ENCODE results near the gene SCP2.
A peak's percentile ranks its signal among the peaks of the same experiment; 100 is the strongest.
"Not testable (repeated sequence)": the region's sequence is repeated elsewhere in the genome, so short reads cannot be mapped to it uniquely, and the experiment has no call there.

Gene SCP2

DNA sequence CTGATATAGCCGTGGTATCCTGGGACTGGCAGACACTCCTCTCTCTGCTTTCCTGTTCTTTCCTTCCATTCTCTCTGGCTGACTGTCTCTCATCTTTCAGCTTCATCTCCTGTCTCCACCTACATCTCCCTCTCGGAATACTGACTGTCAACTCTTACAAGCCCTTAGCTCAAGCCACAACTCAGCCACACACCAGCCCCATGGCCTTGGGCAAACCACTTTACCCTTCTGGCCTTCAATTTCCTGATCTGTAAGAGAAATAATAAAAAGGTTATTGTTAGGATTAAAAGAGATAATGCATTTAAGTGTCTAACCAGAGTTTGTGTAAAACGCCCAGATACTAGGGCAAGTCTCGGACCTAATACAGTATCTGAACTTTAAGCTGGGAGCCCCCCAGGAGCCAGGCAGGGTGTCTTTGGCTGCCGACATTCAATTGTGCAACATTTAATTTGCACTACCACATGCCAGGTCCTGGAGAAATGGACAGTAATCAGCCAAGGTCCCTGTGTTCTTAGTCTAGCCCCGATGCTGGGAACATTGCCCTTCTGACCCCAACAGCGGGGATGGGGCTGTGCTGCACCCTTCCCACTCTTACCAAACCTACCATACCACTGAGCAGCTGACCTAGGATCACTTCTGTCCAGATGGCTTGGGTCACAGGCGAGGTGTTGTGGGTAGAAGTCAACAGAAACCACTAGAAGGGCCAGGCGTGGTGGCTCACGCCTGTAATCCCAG lies 10.7 kb upstream of the SCP2 start:
- no peak for DNase-seq (ENCODE audit: low spot score)

- DNase-seq (ENCODE audit: low spot score) = no peak
These were observed 9.9 kb upstream of the SCP2 start for GRCh38 chr1:52917156-52917555.

- no peak for DNase-seq (ENCODE audit: low spot score)
These were observed 9.5 kb upstream of the SCP2 start for GRCh38 chr1:52917581-52917980.

- no peak for DNase-seq (ENCODE audit: low spot score)
These were observed 8.9 kb upstream of the SCP2 start for GRCh38 chr1:52918201-52918600.

DNA sequence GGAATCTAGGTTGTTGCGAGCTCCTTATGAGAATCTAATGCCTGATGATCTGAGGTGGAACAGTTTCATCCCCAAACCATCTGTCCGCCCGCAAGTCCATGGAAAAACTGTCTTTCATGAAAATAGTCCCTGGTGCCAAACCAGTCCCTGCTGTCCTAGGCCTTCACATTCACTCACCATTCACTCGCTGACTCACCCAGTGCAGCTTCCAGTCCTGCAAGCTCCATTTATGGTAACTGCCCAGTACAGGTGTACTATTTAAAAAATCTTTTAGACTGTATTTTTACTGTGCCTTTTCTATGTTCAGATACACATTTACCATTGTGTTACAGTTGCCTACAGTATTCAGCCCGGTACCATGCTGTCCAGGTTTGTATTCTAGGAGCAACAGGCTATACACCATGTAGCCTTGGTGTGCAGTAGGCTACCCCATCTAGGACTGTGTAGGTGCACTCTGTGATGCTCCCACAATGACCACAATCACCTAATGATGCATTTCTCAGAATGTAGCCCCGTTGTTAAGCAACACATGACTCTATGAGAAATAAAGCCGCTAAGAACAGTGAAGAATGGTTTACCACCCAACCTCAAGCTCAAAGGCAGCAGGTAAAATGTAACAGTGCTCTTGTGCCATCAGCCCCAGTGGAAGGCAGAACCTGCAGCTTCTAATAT lies 7.9 kb upstream of the SCP2 start:
- no peak for DNase-seq (ENCODE audit: low spot score)

- no peak for DNase-seq (ENCODE audit: low spot score)
These were observed 7.2 kb upstream of the SCP2 start for GRCh38 chr1:52919723-52920483.

- DNase-seq (ENCODE audit: low spot score) = no peak
These were observed 6.2 kb upstream of the SCP2 start for GRCh38 chr1:52920791-52921291.

GRCh38 chr1:52925571-52926005 lies 1.5 kb upstream of the SCP2 start:
- DNase-seq (ENCODE audit: low spot score) = no peak

DNA sequence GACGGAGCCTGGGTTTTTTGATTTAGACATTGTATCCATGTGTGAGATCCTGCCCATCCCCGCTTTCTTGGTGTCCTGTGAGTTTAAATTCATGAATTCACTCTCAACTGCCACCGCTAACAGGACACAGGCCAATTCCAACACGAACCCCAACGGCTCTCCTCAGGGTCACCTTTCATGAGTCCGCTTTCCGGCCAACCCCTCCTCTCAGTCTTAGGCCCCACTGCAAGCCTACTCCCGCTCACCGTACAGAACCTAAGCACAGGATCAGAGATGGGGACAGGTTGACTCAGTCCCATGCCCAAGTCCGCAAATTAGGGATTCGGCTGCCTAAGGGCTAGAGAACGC lies 238 bp upstream of the SCP2 start:
- DNase-seq (ENCODE audit: low spot score) = no peak

DNA sequence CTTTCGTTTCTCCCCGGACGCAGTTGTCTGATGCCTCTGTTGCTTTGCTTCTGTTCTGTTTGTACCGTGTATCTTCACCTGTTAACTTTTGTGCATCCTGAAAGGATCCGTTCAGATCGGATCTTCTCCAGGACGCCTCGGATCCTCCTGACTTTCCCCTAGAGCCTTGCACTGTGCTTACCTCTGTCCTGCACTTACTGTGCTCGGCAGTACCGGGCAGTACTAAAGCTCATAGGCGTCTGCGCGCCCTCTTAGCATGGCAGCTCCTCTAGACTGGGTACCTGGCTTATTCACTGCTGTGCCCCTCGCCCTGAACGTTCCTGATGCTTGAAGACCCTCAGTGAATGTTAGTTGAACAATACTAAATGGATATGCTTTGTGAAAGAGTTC lies 934 bp downstream of the SCP2 start:
- DNase-seq (ENCODE audit: low spot score) = no peak

GRCh38 chr1:52929019-52929418 lies 1.9 kb downstream of the SCP2 start:
- DNase-seq (ENCODE audit: low spot score) = no peak

- DNase-seq (ENCODE audit: low spot score) = no peak
These were observed 10.5 kb downstream of the SCP2 start for GRCh38 chr1:52937433-52938182.

DNA sequence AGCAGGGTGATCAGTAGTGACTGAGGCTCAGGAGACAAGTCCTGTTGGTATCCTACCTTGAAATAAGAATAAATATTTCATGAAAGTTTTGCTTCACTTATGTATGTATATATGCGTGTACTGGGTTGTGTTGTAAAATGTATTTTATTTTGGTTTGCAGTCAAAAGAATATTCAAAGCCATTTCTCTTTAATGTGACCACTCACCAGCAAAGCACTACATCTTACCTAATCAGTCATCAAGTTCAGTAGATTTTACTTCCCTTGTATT lies 11.0 kb downstream of the SCP2 start:
- DNase-seq (ENCODE audit: low spot score) = no peak

DNA sequence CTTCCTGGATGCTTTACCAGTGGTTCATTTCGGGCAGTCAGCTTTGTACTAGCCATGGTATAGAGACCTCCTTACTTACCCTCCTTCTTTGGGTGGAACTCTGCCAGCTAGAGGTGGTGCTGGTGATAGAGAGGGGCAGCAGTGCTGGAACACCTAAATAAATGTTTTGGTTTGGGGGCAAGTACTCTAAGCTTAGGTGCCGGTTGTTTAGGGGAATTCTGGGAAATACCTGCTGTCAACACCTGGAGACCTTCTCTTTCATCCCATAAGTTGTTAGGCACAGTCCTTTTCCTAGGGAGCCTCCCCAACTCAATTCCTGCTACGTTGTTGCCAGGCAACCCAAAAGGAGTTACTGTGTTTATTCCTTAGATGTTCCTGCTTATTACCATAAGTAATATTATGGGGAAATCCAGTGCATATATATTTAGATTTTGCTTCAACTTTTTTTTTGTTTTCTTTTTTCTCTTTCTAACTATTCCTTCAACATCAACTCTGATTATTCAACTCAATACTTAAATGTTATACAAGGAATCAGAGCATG lies 16.9 kb downstream of the SCP2 start:
- no peak for DNase-seq (ENCODE audit: low spot score)

DNA sequence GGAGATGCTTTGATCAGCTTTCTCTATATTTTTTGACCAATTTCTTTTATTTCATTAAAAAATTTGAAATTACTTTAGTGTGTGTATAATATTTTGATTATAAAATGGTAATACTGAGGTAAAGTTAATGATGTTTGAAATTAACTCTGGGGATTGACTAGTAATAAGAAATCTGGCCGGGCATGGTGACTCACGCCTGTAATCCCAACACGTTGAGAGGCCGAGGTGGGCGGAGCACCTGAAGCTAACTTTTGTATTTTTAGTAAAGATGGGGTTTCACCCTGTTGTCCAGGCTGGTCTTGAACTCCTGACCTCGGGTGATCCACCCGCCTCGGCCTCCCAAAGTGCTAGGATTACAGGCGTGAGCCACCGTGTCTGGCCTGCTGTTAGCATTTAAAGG lies 17.5 kb downstream of the SCP2 start:
- DNase-seq (ENCODE audit: low spot score) = no peak

- no peak for DNase-seq (ENCODE audit: low spot score)
These were observed 20.4 kb downstream of the SCP2 start for GRCh38 chr1:52947490-52947889.

- DNase-seq (ENCODE audit: low spot score) = not testable (repeated sequence)
These were observed 22.5 kb downstream of the SCP2 start for GRCh38 chr1:52949602-52950001.

GRCh38 chr1:52952112-52952511 lies 25.0 kb downstream of the SCP2 start:
- DNase-seq (ENCODE audit: low spot score) = no peak

- peak; percentile 68 for DNase-seq (ENCODE audit: low spot score)
These were observed 28.3 kb downstream of the SCP2 start for GRCh38 chr1:52955129-52955970.

GRCh38 chr1:52963101-52963500 lies 36.0 kb downstream of the SCP2 start:
- no peak for DNase-seq (ENCODE audit: low spot score)

DNA sequence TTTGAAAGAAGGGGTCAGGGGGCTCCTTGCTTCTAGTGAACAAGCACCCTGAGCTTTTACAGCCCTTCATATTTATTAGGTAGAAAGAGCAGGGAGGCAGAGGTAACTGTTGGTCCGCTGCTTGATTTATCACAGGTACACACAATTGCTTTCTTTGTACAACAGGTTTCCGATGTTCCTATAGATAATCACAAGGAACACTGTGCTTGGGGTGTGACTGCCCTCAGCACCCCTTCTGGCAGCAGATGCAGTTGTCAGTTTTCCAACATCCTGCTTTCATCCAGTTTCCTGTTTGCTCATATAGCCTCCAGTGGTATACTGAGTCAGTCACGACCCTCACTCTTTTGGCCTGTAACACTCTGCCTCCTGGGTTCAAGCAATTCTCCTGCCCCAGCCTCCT lies 40.6 kb downstream of the SCP2 start:
- no peak for DNase-seq (ENCODE audit: low spot score)
